ENCODE data around the gene ZNF592. TPM values are rescaled to one million over a fixed set of nuclear protein-coding genes. Genes with fewer than 3 reads are reported as not detected.

Gene ZNF592
- total and polyA plus RNA-seq, 2 of the 13 experiments (the other 11 are each of a cell fraction or from before 2014, with no cell fraction given) = 8.2 to 9.8 TPM

GRCh38 chr15:84747416-84748273 lies 747 bp upstream of the ZNF592 start (continued):
- TF ChIP-seq, protein P1, sequence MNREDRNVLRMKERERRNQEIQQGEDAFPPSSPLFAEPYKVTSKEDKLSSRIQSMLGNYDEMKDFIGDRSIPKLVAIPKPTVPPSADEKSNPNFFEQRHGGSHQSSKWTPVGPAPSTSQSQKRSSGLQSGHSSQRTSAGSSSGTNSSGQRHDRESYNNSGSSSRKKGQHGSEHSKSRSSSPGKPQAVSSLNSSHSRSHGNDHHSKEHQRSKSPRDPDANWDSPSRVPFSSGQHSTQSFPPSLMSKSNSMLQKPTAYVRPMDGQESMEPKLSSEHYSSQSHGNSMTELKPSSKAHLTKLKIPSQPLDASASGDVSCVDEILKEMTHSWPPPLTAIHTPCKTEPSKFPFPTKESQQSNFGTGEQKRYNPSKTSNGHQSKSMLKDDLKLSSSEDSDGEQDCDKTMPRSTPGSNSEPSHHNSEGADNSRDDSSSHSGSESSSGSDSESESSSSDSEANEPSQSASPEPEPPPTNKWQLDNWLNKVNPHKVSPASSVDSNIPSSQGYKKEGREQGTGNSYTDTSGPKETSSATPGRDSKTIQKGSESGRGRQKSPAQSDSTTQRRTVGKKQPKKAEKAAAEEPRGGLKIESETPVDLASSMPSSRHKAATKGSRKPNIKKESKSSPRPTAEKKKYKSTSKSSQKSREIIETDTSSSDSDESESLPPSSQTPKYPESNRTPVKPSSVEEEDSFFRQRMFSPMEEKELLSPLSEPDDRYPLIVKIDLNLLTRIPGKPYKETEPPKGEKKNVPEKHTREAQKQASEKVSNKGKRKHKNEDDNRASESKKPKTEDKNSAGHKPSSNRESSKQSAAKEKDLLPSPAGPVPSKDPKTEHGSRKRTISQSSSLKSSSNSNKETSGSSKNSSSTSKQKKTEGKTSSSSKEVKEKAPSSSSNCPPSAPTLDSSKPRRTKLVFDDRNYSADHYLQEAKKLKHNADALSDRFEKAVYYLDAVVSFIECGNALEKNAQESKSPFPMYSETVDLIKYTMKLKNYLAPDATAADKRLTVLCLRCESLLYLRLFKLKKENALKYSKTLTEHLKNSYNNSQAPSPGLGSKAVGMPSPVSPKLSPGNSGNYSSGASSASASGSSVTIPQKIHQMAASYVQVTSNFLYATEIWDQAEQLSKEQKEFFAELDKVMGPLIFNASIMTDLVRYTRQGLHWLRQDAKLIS (CRISPR knock-in tag; IDR thresholded peaks at IDR 0.05) = no peak
- TF ChIP-seq ZNF777 (CRISPR knock-in tag; IDR thresholded peaks at IDR 0.05) (peak; percentile 86), SMARCC2 (IDR thresholded peaks at IDR 0.05) (no peak), ZNF788 (CRISPR knock-in tag; IDR thresholded peaks at IDR 0.05; ENCODE audit: borderline replicate concordance) (0 out of 2 replicates have a peak, but pooled peaks have one; percentile 33), ZNF260 (CRISPR knock-in tag; IDR thresholded peaks at IDR 0.05; ENCODE audit: borderline replicate concordance, low read depth) (no peak), ZNF850 (CRISPR knock-in tag; conservative IDR thresholded peaks at IDR 0.05) (no peak), NFYC (CRISPR knock-in tag; IDR thresholded peaks at IDR 0.05) (no peak), SIN3B (IDR thresholded peaks at IDR 0.05; ENCODE audit: low read length) (no peak), NFATC3 (CRISPR knock-in tag; IDR thresholded peaks at IDR 0.05) (no peak), SNRNP70 (IDR thresholded peaks at IDR 0.05; ENCODE audit: low read depth, low read length) (no peak), FOSL2 (CRISPR knock-in tag; IDR thresholded peaks at IDR 0.05) (no peak), GPN1 (CRISPR knock-in tag; IDR thresholded peaks at IDR 0.05; ENCODE audit: borderline replicate concordance) (no peak), ZNF569 (CRISPR knock-in tag; IDR thresholded peaks at IDR 0.05; ENCODE audit: borderline replicate concordance) (no peak), CTCF (CRISPR knock-in tag; IDR thresholded peaks at IDR 0.05) (peak; percentile 40; the same call in 1 of the 2 replicates), TCF7 (IDR thresholded peaks at IDR 0.05; ENCODE audit: low read depth) (no peak), ZNF598 (CRISPR knock-in tag; IDR thresholded peaks at IDR 0.05; ENCODE audit: borderline replicate concordance) (peak; percentile 76; the same call in 1 of the 2 replicates), TRIM24 (CRISPR knock-in tag; IDR thresholded peaks at IDR 0.05) (no peak), FOSL1 (CRISPR knock-in tag; IDR thresholded peaks at IDR 0.05; ENCODE audit: borderline replicate concordance) (no peak), SIX1 (CRISPR knock-in tag; IDR thresholded peaks at IDR 0.05; ENCODE audit: borderline replicate concordance) (no peak), ZNF224 (CRISPR knock-in tag; IDR thresholded peaks at IDR 0.05) (no peak), ZNF790 (CRISPR knock-in tag; IDR thresholded peaks at IDR 0.05; ENCODE audit: borderline replicate concordance) (0 out of 2 replicates have a peak, but pooled peaks have one; percentile 11), ZNF431 (CRISPR knock-in tag; IDR thresholded peaks at IDR 0.05; ENCODE audit: borderline replicate concordance, low read depth) (no peak), SOX5 (CRISPR knock-in tag; IDR thresholded peaks at IDR 0.05; ENCODE audit: borderline replicate concordance) (no peak; the same call in 1 of the 2 replicates)
